Keratinocyte (primary cell): Measurements from ENCODE around the gene NOL3. TPM values are rescaled to one million over a fixed set of nuclear protein-coding genes. Genes with fewer than 3 reads are reported as not detected.

Source experiments
- DNase-seq: peaks from one replicate; pipeline ENCODE4 v3.0.0-alpha.2; 2011; ENCODE audit warnings: low read depth, missing footprints, low spot score
- FAIRE-seq: peaks from 2 replicates; lab custom pipeline; 2011; peaks lifted over from hg19 to GRCh38; lab: Jason Lieb, UNC
- H2AFZ ChIP-seq: 2 replicates; pipeline ENCODE4 v1.6.0; 2012; ENCODE audit warnings: low read length, control low read depth, inconsistent platforms; ENCODE audit not compliant: control insufficient read depth
- H3K27ac ChIP-seq: 2 replicates; pipeline ENCODE4 v1.5.1; 2011; ENCODE audit warnings: low read length; ENCODE audit not compliant: control insufficient read depth, insufficient read depth
- H3K27me3 ChIP-seq: 3 replicates; pipeline ENCODE4 v1.6.0; 2011; ENCODE audit warnings: low read length; ENCODE audit not compliant: control insufficient read depth, insufficient read depth; ENCODE audit errors: extremely low read depth
- H3K36me3 ChIP-seq, 2 experiments: 2 replicates in 1 of 2; 3 replicates in 1 of 2; pipeline ENCODE4 v1.5.1; 2011; ENCODE audit warnings: low read length in 2 of 2, mild to moderate bottlenecking in 1 of 2; ENCODE audit not compliant: control insufficient read depth in 2 of 2, insufficient read depth in 2 of 2; ENCODE audit errors: extremely low read depth in 1 of 2
- H3K4me1 ChIP-seq: 3 replicates; pipeline ENCODE4 v1.5.1; 2011; ENCODE audit warnings: low read length; ENCODE audit not compliant: control insufficient read depth, insufficient read depth; ENCODE audit errors: extremely low read depth
- H3K4me2 ChIP-seq: 3 replicates; pipeline ENCODE4 v1.6.0; 2011; ENCODE audit warnings: low read depth, low read length; ENCODE audit not compliant: control insufficient read depth, insufficient read depth; ENCODE audit errors: extremely low read depth
- H3K4me3 ChIP-seq, 3 experiments: fragments of 200-600 bp in 1 of 3; sonication (generic) in 1 of 3; 2 replicates in 2 of 3; 3 replicates in 1 of 3; pipeline ENCODE4 v1.5.1; 2011 to 2016; ENCODE audit warnings: low read length in 3 of 3, mild to moderate bottlenecking in 3 of 3, control low read depth in 2 of 3, inconsistent platforms in 1 of 3, low read depth in 1 of 3, mixed read lengths in 1 of 3, mixed run types in 1 of 3, moderate library complexity in 1 of 3; ENCODE audit not compliant: control insufficient read depth in 2 of 3, insufficient read depth in 2 of 3; ENCODE audit errors: extremely low read depth in 1 of 3
- H3K79me2 ChIP-seq: 2 replicates; pipeline ENCODE4 v1.6.0; 2012; ENCODE audit warnings: low read length; ENCODE audit not compliant: control insufficient read depth, insufficient read depth
- H3K9ac ChIP-seq: 3 replicates; pipeline ENCODE4 v1.6.0; 2011; ENCODE audit warnings: low read length; ENCODE audit not compliant: control insufficient read depth, insufficient read depth; ENCODE audit errors: extremely low read depth
- H3K9me1 ChIP-seq: 3 replicates; pipeline ENCODE4 v1.6.0; 2011; ENCODE audit warnings: low read length; ENCODE audit not compliant: control insufficient read depth, insufficient read depth; ENCODE audit errors: extremely low read depth
- H3K9me3 ChIP-seq: 2 replicates; pipeline ENCODE4 v1.5.1; 2012; ENCODE audit warnings: low read depth, low read length; ENCODE audit not compliant: control insufficient read depth
- H4K20me1 ChIP-seq: 3 replicates; pipeline ENCODE4 v1.6.0; 2011; ENCODE audit warnings: low read length; ENCODE audit not compliant: control insufficient read depth, insufficient read depth; ENCODE audit errors: extremely low read depth
- EZH2 ChIP-seq: IDR thresholded peaks from one replicate; pipeline ENCODE4 v1.6.1; 2012; ENCODE audit warnings: inconsistent platforms, mild to moderate bottlenecking, low read length, moderate library complexity
- dilution Hi-C: fragments of 300-500 bp; cut with MboI; formaldehyde crosslinking; loops from one replicate; pipeline ENCODE4 v1.7.0; 2020; ENCODE audit warnings: low sequenced_read_pairs; ENCODE audit not compliant: extremely low pct_ligation_motif_present
- polyA plus RNA-seq, 5 experiments: library from polyadenylated mRNA; depleted of rRNA in 3 of 5; stranded (reverse) in 3 of 5; stranded (forward) in 1 of 5; unstranded in 1 of 5; fragments of >200 nt; gene quantifications; 1 replicate in 1 of 5; 2 replicates in 3 of 5; 3 replicates in 1 of 5; pipeline versions ENCODE4 v1.2.1 to v1.2.3, GENCODE V29; 2011 to 2012; ENCODE audit warnings: missing spikeins in 2 of 5, low read depth in 1 of 5, low replicate concordance in 1 of 5
- TF ChIP-seq, protein P1 (sequence below), 3 experiments: IDR thresholded peaks in 1 of 3; conservative IDR thresholded peaks in 1 of 3; optimal IDR thresholded peaks in 1 of 3; 2 replicates in 2 of 3; 3 replicates in 1 of 3; pipeline versions ENCODE3 to v1.5.1; 2011; ENCODE audit warnings: low read length in 3 of 3, mild to moderate bottlenecking in 3 of 3, moderate library complexity in 2 of 3, control low read depth in 1 of 3, inconsistent platforms in 1 of 3; ENCODE audit not compliant: insufficient read depth in 2 of 3; ENCODE audit errors: extremely low read depth in 1 of 3

The NOL3 gene
- polyA plus RNA-seq, 1 donor (not counting 4 experiments of a cell fraction or from before 2014, with no cell fraction given), result 16.8 TPM

DNA sequence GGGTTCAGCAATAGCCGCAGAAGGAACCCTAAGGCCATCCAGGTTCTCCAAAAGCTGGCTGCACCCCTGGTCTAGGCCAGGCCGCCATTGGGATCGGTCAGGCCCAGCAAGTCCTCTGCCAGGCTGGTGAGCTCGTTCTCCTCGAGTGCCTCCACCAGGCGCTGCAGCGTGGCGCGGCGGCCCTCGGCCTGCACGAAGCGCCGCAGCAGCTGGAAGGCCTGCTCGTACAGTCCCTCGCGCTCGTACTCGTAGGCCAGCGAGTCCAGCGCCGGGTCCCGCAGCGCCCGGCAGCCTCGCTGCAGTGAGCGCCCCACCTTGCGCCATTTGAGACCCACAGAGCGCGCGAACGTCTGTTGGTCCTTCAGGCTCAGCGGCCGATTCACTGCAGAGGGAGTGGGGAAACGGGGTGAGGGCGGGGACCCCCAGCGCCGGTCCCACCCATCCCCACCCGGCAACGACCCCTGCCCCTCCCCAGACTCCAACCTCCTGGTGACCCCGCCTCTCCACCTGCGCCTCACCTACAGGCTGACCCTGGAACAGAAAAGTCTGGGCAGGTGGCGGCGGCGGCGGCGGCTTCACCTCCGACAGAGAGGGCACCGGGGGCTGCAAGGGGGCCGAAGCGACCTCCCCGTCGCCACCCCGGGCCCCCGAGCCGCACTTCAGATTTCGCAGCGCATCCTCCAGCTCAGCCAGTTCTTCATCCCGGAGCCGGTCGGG, 15.6 kb upstream of the NOL3 start:
- dilution Hi-C loops, result no loop called here
- no peak for DNase-seq
- Histone ChIP-seq H3K36me3 (peaks cover 0 to 5% of the 10 kb centered on the region in 2 experiments), H3K4me2 (peak overlapping the region; percentile 41), H3K9ac (no peak overlapping the region), H3K9me1 (peaks cover 3% of the 10 kb centered on the region), H4K20me1 (peaks cover 7% of the 10 kb centered on the region), H3K4me3 (no peak overlapping the region), H3K9me3 (no peaks in the 10 kb centered on the region), H3K27me3 (no peaks in the 10 kb centered on the region), H2AFZ (no peak overlapping the region), H3K27ac (no peak overlapping the region), H3K79me2 (no peaks in the 10 kb centered on the region), H3K4me1 (peaks cover 11% of the 10 kb centered on the region)
- no peak for FAIRE-seq
- TF ChIP-seq EZH2, result no peak
- TF ChIP-seq, protein P1, sequence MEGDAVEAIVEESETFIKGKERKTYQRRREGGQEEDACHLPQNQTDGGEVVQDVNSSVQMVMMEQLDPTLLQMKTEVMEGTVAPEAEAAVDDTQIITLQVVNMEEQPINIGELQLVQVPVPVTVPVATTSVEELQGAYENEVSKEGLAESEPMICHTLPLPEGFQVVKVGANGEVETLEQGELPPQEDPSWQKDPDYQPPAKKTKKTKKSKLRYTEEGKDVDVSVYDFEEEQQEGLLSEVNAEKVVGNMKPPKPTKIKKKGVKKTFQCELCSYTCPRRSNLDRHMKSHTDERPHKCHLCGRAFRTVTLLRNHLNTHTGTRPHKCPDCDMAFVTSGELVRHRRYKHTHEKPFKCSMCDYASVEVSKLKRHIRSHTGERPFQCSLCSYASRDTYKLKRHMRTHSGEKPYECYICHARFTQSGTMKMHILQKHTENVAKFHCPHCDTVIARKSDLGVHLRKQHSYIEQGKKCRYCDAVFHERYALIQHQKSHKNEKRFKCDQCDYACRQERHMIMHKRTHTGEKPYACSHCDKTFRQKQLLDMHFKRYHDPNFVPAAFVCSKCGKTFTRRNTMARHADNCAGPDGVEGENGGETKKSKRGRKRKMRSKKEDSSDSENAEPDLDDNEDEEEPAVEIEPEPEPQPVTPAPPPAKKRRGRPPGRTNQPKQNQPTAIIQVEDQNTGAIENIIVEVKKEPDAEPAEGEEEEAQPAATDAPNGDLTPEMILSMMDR (optimal IDR thresholded peaks at IDR 0.05 in 1 of 3, IDR thresholded peaks at IDR 0.05 in 1 of 3, conservative IDR thresholded peaks at IDR 0.05 in 1 of 3; ENCODE audit: extremely low read depth in 1 of 3, insufficient read depth in 2 of 3, low read length in 3 of 3), result no peak

DNA sequence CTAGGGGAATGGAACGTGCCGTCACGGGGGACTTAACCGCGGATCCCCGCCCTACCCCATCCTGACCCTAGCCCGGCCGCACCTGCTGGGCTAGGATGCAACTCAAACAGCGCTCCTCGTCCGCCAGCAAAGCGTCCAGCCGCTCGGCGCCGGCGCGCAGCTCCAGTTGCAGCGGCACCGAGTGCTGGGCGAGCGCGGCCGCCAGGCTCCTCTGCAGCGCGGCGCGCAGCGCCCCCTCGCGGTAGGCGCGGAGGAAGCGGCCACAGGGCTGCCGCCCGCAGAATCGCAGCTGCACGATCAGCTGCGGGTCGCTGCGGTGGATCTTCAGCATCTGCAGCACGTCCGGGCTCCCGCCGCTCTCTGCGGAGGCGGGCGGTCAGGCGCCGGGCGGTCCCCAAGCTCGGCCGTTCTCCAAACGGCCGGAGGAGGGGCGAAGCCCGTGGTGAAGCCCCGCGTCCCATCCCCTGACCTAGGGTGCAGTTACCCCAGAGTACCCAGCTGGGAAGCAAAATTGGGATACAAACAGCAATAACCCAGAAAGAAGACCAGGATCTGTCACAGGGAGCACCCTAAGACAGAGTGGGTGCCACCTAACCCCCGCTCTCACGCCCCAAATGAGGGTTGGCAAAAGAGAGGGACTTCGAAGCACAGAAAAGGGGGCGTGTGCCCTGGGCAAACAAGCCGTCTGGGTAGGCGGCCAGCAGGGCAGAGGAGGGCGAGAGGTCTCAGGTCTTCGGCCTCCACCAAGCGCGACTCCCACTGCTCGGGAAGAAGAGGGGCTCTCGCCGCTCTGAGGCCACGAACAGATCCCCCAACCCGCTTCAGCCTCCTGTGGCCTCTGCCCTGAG, 14.8 kb upstream of the NOL3 start:
- Histone ChIP-seq H3K36me3 (peaks cover 0 to 5% of the 10 kb centered on the region in 2 experiments), H3K9ac (no peak overlapping the region), H4K20me1 (peaks cover 7% of the 10 kb centered on the region), H3K4me3 (no peak overlapping the region), H3K79me2 (no peaks in the 10 kb centered on the region), H3K4me2 (peak overlapping the region; percentile 41), H3K27ac (no peak overlapping the region), H2AFZ (no peak overlapping the region), H3K9me1 (peaks cover 3% of the 10 kb centered on the region), H3K9me3 (no peaks in the 10 kb centered on the region), H3K4me1 (peaks cover 11% of the 10 kb centered on the region), H3K27me3 (no peaks in the 10 kb centered on the region)
- no peak for FAIRE-seq
- no peak for DNase-seq
- TF ChIP-seq EZH2, result no peak
- TF ChIP-seq, protein P1 (optimal IDR thresholded peaks at IDR 0.05 in 1 of 3, IDR thresholded peaks at IDR 0.05 in 1 of 3, conservative IDR thresholded peaks at IDR 0.05 in 1 of 3; ENCODE audit: extremely low read depth in 1 of 3, insufficient read depth in 2 of 3, low read length in 3 of 3), result peak; percentile 65 to 93 (median 89)
- dilution Hi-C loops, result no loop called here
